Hindlimb muscle (tissue), 1 donor: ENCODE data around the gene CTNNA2. TPM values are rescaled to one million over a fixed set of nuclear protein-coding genes. Genes with fewer than 3 reads are reported as not detected.

Experiments
- DNase-seq: peaks from one replicate; pipeline ENCODE4 v3.0.0-alpha.2; 2013
- polyA plus RNA-seq: library from polyadenylated mRNA; unstranded; fragments of 120-200 nt; gene quantifications from one replicate; pipeline ENCODE4 v1.2.1, GENCODE V29; 2013; ENCODE audit not compliant: insufficient read length

CTNNA2 gene
- polyA plus RNA-seq, 1 donor = 0.59 TPM

- DNase-seq = no peak
Observed at GRCh38 chr2:80299661-80300060, 786.8 kb downstream of the CTNNA2 start.

DNA sequence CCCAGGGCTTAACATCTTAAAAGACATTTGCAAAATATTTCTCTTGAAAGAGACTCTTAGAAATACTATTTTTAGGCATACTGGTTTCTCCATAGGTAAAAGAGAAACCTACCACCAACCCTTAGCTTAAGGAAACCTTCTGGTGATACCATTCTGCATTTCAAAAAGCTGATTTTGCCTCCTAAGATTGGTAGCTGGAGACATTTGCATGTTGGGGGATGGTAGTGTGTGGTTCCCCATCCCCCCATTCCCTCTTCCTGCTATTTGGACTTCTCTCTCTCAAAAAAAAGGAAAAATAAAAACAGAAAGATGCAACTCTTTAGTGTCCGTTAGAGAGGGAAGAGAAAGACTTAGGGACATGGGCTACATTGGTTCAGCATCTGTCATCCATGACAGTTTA lies 787.5 kb downstream of the CTNNA2 start:
- DNase-seq = no peak

GRCh38 chr2:80300954-80301353 lies 788.1 kb downstream of the CTNNA2 start:
- no peak for DNase-seq

DNA sequence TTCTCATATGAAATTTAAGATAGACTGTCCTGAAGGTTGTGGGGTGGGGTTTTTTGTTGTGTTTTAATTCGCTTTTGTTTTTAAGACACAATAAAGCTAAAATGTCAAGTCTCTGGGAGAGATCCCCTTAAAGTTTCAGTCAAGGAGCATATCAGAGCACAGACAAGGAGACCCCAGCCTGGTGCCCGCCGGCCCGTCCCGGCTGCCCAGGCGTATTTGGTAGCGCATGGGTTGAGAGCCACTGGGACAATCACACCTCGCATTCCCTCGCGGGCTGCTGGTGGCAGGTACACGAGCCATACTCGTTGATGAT lies 789.1 kb downstream of the CTNNA2 start:
- DNase-seq = no peak

GRCh38 chr2:80302314-80303005 lies 789.6 kb downstream of the CTNNA2 start:
- DNase-seq = no peak

GRCh38 chr2:80303006-80303908 lies 790.4 kb downstream of the CTNNA2 start:
- no peak for DNase-seq

DNA sequence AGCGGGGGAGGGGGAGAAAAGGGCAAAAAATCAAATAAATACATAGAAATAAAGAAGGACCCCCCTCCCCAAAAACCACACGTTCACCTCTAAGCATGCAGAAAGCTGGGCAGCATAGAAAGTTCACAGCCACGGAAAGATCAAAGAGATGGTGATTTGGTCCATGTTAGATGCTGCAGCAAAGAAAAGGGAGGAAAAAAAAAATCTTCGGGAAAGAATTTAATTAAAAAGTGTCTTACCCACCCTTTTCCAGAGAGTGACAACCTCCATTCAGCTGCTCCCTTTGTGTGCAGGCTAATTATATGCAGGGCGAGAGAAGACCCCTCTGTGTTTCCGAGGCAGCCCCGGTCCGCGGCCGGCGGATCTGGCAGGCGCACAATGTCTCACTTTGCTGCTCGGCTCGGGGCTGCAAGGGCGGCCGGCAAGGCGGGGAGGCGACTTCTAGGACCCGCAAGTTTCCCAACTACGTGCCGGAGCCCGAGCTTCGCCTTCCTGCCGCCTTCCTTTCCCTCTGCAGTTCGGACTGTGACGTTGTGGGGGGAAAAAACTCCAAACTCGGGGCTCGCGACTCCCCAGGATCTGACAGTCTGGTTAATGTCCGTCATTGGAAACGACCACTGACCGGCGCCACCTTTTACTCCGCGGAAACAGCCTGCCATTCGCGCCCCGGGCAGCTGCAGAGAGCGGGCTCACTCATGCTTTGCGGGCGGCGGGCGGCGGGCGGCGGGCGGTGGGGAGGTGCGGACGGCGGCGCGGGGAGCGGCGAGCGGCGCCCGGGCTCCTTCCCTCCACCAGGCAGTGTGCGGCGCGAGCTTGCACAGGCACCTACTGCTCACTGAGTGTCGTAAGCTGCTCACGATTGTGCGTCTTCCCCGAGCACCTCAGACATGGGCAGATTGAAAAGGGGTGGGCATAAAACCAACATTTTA lies 791.3 kb downstream of the CTNNA2 start, which contains the start of gene LRRTM1:
LRRTM1 (minus strand) TSS at position 844 of the 929 bp plus-strand sequence. CDS start 933 bp downstream, outside the sequence.
- no peak for DNase-seq

GRCh38 chr2:80311304-80311703 lies 798.5 kb downstream of the CTNNA2 start:
- DNase-seq = no peak

DNA sequence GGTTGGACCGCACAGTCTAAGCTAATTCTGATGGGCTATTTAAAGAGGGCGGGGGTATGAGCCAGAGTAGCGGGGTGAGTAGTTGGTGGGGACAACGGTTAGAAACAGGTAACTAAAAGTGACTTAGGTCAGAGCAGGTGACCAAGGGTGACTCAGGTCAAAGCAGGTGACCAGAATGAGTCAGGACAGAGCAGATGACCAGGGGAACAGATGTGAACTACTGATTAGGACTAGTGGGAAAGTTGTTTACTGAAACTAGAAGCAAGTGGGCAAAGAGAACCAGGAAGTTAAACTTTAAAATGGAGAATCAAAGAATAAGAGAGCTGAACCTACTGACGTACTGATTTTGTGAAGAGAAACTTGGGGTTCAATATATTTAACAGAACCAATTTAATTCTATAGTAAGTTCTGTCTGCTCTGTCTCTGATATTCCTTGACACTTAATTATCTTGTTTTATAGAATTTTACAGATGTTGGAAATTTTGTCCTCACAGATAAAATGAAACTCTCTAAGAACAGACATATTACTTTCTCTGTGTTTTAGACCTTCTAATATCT lies 799.5 kb downstream of the CTNNA2 start:
- DNase-seq = no peak

- DNase-seq = no peak
Observed at GRCh38 chr2:80322311-80322920, 809.6 kb downstream of the CTNNA2 start.

- no peak for DNase-seq
Observed at GRCh38 chr2:80322958-80323357, 810.1 kb downstream of the CTNNA2 start.

GRCh38 chr2:80323610-80324009 lies 810.8 kb downstream of the CTNNA2 start:
- DNase-seq = no peak

- no peak for DNase-seq
Observed at GRCh38 chr2:80324525-80324924, 811.7 kb downstream of the CTNNA2 start.

DNA sequence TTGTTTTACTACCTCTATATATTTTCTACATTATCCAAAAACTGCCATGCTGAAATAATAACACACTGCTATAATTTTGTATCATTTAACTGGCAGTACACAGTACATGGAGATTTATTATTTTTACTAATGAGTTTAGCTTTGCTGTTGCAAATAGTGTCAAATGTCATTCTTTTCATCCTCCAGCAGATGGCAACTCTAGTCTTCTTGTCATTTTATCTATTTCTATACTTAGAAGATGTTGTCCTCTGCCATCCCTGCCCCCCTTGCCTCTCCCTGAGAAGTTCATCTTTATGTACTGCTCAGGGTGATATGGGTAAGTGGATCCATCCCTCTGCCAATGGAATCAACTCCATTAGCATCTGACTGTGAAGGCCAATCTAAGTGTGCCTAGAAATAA lies 813.4 kb downstream of the CTNNA2 start:
- DNase-seq = no peak

GRCh38 chr2:80326861-80327260 lies 814.0 kb downstream of the CTNNA2 start:
- no peak for DNase-seq

- no peak for DNase-seq
Observed at GRCh38 chr2:80328159-80328571, 815.3 kb downstream of the CTNNA2 start.

- no peak for DNase-seq
Observed at GRCh38 chr2:80329491-80329890, 816.6 kb downstream of the CTNNA2 start.

DNA sequence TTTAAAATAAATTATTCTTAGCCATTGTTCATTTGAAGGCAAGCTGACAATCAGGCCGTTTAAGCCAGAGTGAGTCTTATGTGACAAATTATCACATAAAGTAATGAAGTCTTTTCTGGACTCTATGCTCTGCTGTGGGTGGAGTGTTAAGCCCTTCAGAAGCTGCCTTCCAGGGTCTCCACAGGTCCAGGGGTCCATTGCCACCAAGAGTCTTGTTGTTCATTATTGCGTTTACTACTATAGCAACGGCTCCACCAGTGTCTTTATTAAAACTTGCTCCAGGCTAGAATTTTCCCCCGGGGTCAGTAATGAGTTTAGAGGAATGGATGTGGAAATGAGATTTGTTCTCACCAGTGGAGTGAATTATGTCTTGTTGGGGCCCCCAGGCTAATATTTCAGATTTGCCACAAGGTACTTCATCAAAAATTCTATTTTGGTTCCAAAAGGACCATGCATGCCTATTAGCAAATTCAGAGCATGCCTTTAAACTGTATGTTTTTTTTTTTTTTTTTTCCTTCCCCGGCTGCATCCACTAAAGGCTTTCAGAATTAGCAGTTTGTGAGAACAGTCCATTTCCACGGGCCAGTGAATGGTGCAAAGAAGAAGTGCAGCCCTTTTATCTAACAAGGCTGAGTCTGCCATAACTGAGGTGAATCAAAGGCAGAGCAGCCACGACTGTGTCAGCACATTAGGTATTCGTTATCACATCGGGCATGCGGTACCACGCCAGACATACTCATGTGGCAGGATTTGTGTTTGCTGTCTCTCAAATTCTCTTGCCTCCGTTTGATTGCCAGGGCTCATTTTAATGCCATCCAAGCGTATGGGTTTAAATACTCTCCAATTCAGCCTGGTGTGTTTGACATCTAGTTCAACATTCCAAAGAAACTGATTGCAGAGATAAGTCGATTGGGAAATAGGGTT lies 817.9 kb downstream of the CTNNA2 start:
- no peak for DNase-seq

DNA sequence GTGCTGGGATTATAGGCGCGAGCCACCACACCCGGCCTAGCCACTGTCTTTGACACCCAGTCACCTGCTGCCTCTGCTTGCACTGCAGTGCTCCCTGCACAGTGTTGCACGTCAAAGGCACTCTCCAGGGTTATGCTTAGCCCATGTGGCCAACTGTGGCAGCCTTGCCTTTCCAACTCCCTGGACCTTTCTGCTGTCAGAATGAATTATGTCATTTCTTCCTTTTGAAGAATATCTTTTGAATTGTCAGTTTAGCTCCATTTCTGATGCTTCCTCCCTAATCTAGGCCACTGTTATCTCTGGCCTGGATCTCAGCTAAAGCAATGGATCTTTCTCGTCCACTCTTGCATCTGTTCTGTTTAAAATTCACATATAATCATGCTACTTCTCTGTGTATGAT lies 821.0 kb downstream of the CTNNA2 start:
- DNase-seq = no peak

DNA sequence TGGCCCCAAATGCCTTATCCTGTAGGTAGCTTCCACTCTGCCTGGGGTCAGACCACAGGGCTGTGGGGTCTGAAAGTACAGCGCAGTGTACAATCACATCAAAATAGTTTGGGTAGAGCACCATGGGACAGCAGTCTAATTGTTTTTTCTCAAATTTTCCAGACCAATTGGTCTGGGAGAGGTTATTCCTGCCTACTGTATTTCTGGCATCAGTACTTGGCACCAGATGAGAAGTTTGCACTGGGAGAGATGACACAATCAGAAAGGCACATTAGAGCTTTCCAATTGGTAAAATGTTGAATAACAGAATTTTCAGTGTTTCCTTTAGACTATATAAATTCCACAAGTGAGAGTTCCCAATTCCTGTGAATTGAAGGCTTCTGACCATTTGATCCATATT lies 822.6 kb downstream of the CTNNA2 start:
- DNase-seq = no peak

- no peak for DNase-seq
Observed at GRCh38 chr2:80338794-80339193, 825.9 kb downstream of the CTNNA2 start.
